Lower lobe of right lung (tissue), 2 donors: ENCODE data around the gene PJA1. TPM values are rescaled to one million over a fixed set of nuclear protein-coding genes. Genes with fewer than 3 reads are reported as not detected.

ENCODE experiments used
- ATAC-seq, 2 donors: fragments of 200-7000 bp; cut with Tn5 transposase; one replicate each; pipeline ENCODE4 v1.9.1; 2020 to 2022; ENCODE audit warnings: mild to moderate bottlenecking in 2 of 2, moderate library complexity in 2 of 2
- DNase-seq: peaks from one replicate; pipeline ENCODE4 v3.0.0-alpha.2; 2020
- H3K27ac ChIP-seq: fragments of 200-600 bp; one replicate; pipeline ENCODE4 v1.8.0; 2022
- H3K27me3 ChIP-seq: fragments of 200-600 bp; one replicate; pipeline ENCODE4 v1.8.0; 2022; ENCODE audit warnings: low read depth
- H3K36me3 ChIP-seq: fragments of 200-600 bp; one replicate; pipeline ENCODE4 v1.8.0; 2022; ENCODE audit warnings: mild to moderate bottlenecking
- H3K4me1 ChIP-seq: fragments of 200-600 bp; one replicate; pipeline ENCODE4 v1.8.0; 2022
- H3K4me3 ChIP-seq: fragments of 200-600 bp; one replicate; pipeline ENCODE4 v1.8.0; 2022; ENCODE audit warnings: mild to moderate bottlenecking
- H3K9me3 ChIP-seq: fragments of 200-600 bp; one replicate; pipeline ENCODE4 v1.8.0; 2022
- CTCF ChIP-seq: fragments of 200-600 bp; IDR thresholded peaks from one replicate; pipeline ENCODE4 v1.8.0; 2022; ENCODE audit warnings: antibody characterized with exemption, mild to moderate bottlenecking
- intact Hi-C: fragments of 100-400 bp; cut with DNase I; formaldehyde crosslinking; loops from one replicate; pipeline ENCODE4 v1.11.0; 2022
- total RNA-seq: library from RNA; stranded (reverse); fragmentation: NEBNext Ultra II Directional; extraction: Animal tissue kit (Norgen Biotek cat#: 25700); gene quantifications from one replicate; pipeline ENCODE4 v1.2.1, GENCODE V29; 2021
- donor health status: DM: no; HTN: yes; CAD: no; lungs with severe emphysema.

The PJA1 gene
- total RNA-seq, 1 donor from 2014 or later = 21.9 TPM

- DNase-seq (no peak), ATAC-seq (no peak)
- Histone ChIP-seq H3K9me3 (no peaks in the 10 kb centered on the region), H3K27me3 (no peaks in the 10 kb centered on the region), H3K36me3 (no peaks in the 10 kb centered on the region), H3K4me1 (no peaks in the 10 kb centered on the region), H3K27ac (no peak overlapping the region), H3K4me3 (no peak overlapping the region)
- intact Hi-C loops = no loop called here
- TF ChIP-seq CTCF = no peak
These were observed 22.3 kb downstream of the PJA1 start for GRCh38 chrX:69142788-69143469.

DNA sequence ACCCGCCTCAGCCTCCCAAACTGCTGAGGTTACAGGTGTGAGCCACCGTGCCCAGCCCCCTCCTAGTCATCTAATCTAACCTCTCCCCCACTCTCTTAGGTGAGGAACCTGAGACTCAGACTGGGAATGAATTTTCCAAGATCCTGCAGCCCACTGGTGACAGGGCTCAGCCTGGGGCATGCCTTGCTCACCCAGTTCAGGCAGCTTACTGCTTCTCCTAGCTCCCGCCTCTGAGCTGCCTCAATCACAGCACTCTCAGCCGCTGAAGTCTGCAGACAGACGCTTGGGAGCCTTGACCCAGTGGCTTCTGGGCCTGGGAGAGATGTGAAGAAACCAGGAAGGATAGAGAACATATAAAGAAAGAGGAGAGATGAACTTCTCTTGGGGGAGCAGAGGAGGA lies 24.4 kb downstream of the PJA1 start:
- Histone ChIP-seq H3K27me3 (no peaks in the 10 kb centered on the region), H3K4me1 (no peaks in the 10 kb centered on the region), H3K36me3 (no peaks in the 10 kb centered on the region), H3K4me3 (no peak overlapping the region), H3K9me3 (no peaks in the 10 kb centered on the region), H3K27ac (no peak overlapping the region)
- TF ChIP-seq CTCF = no peak
- intact Hi-C loops = no loop called here
- ATAC-seq (no peak), DNase-seq (no peak)

GRCh38 chrX:69139516-69139915 lies 25.7 kb downstream of the PJA1 start:
- intact Hi-C loops = no loop called here
- Histone ChIP-seq H3K4me3 (no peak overlapping the region), H3K36me3 (no peaks in the 10 kb centered on the region), H3K27ac (no peak overlapping the region), H3K27me3 (no peaks in the 10 kb centered on the region), H3K4me1 (no peaks in the 10 kb centered on the region), H3K9me3 (no peaks in the 10 kb centered on the region)
- no peak for ATAC-seq
- TF ChIP-seq CTCF = no peak
- no peak for DNase-seq

- no peak for ATAC-seq
- Histone ChIP-seq H3K4me3 (no peak overlapping the region), H3K9me3 (no peaks in the 10 kb centered on the region), H3K36me3 (no peaks in the 10 kb centered on the region), H3K4me1 (no peaks in the 10 kb centered on the region), H3K27me3 (no peaks in the 10 kb centered on the region), H3K27ac (no peak overlapping the region)
- no peak for DNase-seq
- no peak for TF ChIP-seq CTCF
- intact Hi-C loops = no loop called here
These were observed 26.7 kb downstream of the PJA1 start for GRCh38 chrX:69138512-69138911.

DNA sequence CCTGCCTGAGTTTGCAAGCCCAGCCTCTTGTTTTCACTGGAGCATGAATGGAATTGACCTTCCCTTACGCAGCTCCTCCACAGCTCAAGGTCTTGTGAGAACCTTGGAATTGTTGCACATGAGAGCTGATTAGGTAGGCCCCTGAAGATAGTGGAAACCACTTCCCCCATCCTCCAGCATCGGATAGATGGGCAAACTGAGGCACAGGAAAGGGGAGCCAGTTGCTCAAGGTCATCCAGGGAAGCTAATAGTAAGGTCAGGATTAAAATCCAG lies 27.2 kb downstream of the PJA1 start:
- ATAC-seq (no peak), DNase-seq (no peak)
- Histone ChIP-seq H3K36me3 (no peaks in the 10 kb centered on the region), H3K27me3 (no peaks in the 10 kb centered on the region), H3K4me1 (no peaks in the 10 kb centered on the region), H3K27ac (peak overlapping the region; percentile 46), H3K4me3 (no peak overlapping the region), H3K9me3 (no peaks in the 10 kb centered on the region)
- no peak for TF ChIP-seq CTCF
- intact Hi-C loops = no loop called here
